Kidney (tissue), 14 donors: ENCODE measurements around the gene ZNF580. TPM values are rescaled to one million over a fixed set of nuclear protein-coding genes. Genes with fewer than 3 reads are reported as not detected.

Experiments used
- DNase-seq, 5 donors: peaks; one replicate each; pipeline ENCODE4 v3.0.0-alpha.2; 2013 to 2020
- FAIRE-seq: peaks from 2 replicates; lab custom pipeline; 2012; peaks lifted over from hg19 to GRCh38; lab: Jason Lieb, UNC
- H3K27ac ChIP-seq, 2 donors: one replicate each; pipeline ENCODE4 v1.7.0; 2013; ENCODE audit warnings: low read depth in 2 of 2, low read length in 2 of 2, inconsistent platforms in 1 of 2
- H3K27me3 ChIP-seq: one replicate; pipeline ENCODE4 v1.7.1; 2013; ENCODE audit warnings: low read length, inconsistent platforms; ENCODE audit not compliant: control insufficient read depth, insufficient read depth
- H3K36me3 ChIP-seq, 3 donors: one replicate each; pipeline versions ENCODE4 v1.7.0 to v1.7.1; 2013; ENCODE audit warnings: low read length in 3 of 3, control low read depth in 1 of 3, inconsistent platforms in 1 of 3; ENCODE audit not compliant: insufficient read depth in 3 of 3, control insufficient read depth in 2 of 3
- H3K4me1 ChIP-seq, 3 donors: one replicate each; pipeline versions ENCODE4 v1.7.0 to v1.7.1; 2013; ENCODE audit warnings: low read length in 3 of 3, inconsistent platforms in 1 of 3, low read depth in 1 of 3; ENCODE audit not compliant: control insufficient read depth in 2 of 3, insufficient read depth in 2 of 3
- H3K4me3 ChIP-seq, 3 donors: one replicate each; pipeline versions ENCODE4 v1.7.0 to v1.8.1; 2013; ENCODE audit warnings: low read length in 3 of 3, control low read depth in 1 of 3, inconsistent platforms in 1 of 3
- H3K9ac ChIP-seq, 3 donors: one replicate each; pipeline versions ENCODE4 v1.7.0 to v1.7.1; 2013; ENCODE audit warnings: low read length in 3 of 3, control low read depth in 1 of 3, inconsistent platforms in 1 of 3
- H3K9me3 ChIP-seq, 3 donors: one replicate each; pipeline versions ENCODE4 v1.7.0 to v1.7.1; 2013; ENCODE audit warnings: low read length in 3 of 3, control low read depth in 1 of 3, inconsistent platforms in 1 of 3; ENCODE audit not compliant: control insufficient read depth in 2 of 3, insufficient read depth in 1 of 3
- intact Hi-C: fragments of 100-400 bp; cut with DNase I; formaldehyde crosslinking; loops from one replicate; pipeline ENCODE4 v1.11.1; 2022
- polyA plus RNA-seq: library from polyadenylated mRNA; stranded (reverse); fragments of 350-450 nt; fragmentation: Illumina TruSeq; extraction: RNeasy Lipid Tissue Mini Kit (QIAGEN cat#74804); gene quantifications from one replicate; pipeline ENCODE4 v1.2.3, GENCODE V29; 2014; ENCODE audit warnings: low read depth, low replicate concordance; ENCODE audit not compliant: insufficient read depth
- total RNA-seq: library from RNA; stranded (reverse); fragmentation: NEBNext Ultra II Directional; extraction: Animal tissue kit (Norgen Biotek cat#: 25700); gene quantifications from one replicate; pipeline ENCODE4 v1.2.1, GENCODE V29; 2021
- TF ChIP-seq, protein P1 (sequence below): IDR thresholded peaks from 3 replicates; pipeline ENCODE4 v1.5.1; 2012; ENCODE audit warnings: mild to moderate bottlenecking, moderate library complexity, borderline replicate concordance; ENCODE audit not compliant: insufficient read depth; ENCODE audit errors: extremely low read depth
- donor health status: control.
- donor health status: control.
- donor health status: control.
- donor health status: control.
- donor health status: control.
- donor health status: DM: yes; HTN: yes; CAD: no.
- donor health status: Normal renal cell carcinoma (clear cell type).

The ZNF580 gene
- total and polyA plus RNA-seq, 2 donors from 2014 or later: 47.0 to 56.8 TPM

DNA sequence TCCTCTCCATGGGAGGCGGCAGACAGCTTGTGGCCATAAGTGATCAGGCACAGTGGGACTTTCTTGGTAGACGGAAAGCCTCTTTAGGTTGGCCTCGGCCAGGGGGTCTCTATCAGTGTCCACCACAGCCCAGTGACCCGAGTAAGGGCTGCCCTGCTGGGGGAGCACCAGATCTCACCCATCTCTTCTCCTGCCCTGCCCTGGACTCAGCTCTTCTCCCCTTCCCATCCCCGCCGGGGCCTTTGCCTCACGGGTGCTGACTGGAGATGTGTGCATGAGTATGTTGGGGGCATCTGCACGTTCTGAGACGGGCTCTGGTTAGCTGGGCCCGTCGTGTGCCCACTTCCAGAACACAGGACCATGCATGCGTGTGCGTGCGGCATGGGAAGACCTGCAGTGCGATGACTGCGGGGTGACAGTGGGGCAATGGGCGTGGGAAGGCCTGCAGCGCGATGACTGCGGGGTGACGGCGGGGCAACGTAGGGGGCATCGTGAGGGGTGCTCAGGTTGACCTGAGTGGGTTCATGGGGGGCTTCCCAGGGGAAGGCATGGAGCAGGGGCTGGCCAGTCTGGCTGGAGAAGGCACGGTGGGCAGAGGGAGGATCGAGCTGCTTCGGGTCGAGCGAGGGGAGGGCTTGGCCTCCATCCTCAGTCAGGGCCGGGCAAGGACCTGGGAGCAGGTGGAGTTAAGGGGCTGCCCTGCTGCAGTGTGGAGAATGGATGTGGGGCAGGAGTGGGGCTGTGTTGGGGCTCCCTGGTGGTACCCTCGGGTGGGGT, 50.2 kb downstream of the ZNF580 start:
- peak in 1 of 5 donors; percentile 69 for DNase-seq

DNA sequence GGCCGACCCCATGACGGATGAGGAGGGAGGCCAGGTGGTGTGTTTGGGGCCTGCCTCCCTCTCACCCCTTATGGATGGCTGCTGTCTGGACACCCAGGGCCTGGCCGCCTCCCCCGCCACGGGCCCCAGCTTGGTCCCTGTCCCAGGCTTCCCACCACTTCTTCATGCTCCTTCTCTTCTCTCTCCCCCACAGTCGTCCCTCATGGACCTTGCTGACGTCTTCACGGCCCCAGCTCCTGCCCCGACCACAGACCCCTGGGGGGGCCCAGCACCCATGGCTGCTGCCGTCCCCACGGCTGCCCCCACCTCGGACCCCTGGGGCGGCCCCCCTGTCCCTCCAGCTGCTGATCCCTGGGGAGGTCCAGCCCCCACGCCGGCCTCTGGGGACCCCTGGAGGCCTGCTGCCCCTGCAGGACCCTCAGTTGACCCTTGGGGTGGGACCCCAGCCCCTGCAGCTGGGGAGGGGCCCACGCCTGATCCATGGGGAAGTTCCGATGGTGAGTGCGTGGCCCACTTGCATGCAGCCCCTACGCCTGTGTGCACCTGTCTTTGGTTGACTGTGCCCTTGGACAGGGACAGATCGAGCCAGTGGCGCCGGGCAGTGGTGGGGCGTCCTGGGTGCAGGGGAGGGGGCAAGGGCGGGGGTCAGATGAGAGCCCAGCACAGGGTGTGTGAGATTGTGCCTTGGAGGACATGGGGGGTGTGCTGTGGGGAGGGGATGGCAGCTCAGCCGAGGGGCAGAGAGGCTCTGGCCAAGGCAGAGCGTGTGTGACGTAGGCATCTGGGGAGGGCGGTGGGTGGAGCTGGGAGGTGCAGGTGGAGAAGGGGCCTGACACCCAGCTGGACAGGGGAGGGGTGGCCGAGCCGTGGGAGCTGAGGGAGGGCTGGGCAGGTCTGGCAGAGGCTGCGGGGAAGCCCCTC, 51.0 kb downstream of the ZNF580 start:
- no peak overlapping the region for H3K4me3 ChIP-seq
- H3K27ac ChIP-seq: no peak overlapping the region
- TF ChIP-seq, protein P1, sequence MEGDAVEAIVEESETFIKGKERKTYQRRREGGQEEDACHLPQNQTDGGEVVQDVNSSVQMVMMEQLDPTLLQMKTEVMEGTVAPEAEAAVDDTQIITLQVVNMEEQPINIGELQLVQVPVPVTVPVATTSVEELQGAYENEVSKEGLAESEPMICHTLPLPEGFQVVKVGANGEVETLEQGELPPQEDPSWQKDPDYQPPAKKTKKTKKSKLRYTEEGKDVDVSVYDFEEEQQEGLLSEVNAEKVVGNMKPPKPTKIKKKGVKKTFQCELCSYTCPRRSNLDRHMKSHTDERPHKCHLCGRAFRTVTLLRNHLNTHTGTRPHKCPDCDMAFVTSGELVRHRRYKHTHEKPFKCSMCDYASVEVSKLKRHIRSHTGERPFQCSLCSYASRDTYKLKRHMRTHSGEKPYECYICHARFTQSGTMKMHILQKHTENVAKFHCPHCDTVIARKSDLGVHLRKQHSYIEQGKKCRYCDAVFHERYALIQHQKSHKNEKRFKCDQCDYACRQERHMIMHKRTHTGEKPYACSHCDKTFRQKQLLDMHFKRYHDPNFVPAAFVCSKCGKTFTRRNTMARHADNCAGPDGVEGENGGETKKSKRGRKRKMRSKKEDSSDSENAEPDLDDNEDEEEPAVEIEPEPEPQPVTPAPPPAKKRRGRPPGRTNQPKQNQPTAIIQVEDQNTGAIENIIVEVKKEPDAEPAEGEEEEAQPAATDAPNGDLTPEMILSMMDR: no peak
- H3K9me3 ChIP-seq: no peaks in the 10 kb centered on the region
- intact Hi-C loops: no loop called here
- FAIRE-seq (no peak), DNase-seq (peak in 1 of 5 donors; percentile 37)
- H3K4me1 ChIP-seq: peaks cover 0 to 38% (median 11%) of the 10 kb centered on the region in 3 donors
- H3K27me3 ChIP-seq: no peaks in the 10 kb centered on the region
- no peak overlapping the region for H3K9ac ChIP-seq
- peaks cover 0 to 47% (median 16%) of the 10 kb centered on the region in 3 donors for H3K36me3 ChIP-seq

More for the DNA sequence above, 50.2 kb downstream of the ZNF580 start:
- no peaks in the 10 kb centered on the region for H3K9me3 ChIP-seq
- no peak overlapping the region for H3K4me3 ChIP-seq
- H3K27me3 ChIP-seq: no peaks in the 10 kb centered on the region
- no peak for FAIRE-seq
- H3K9ac ChIP-seq: peak overlapping the region in 1 of 3 donors; percentile 40
- TF ChIP-seq, protein P1: no peak
- H3K36me3 ChIP-seq: peaks cover 0 to 47% (median 16%) of the 10 kb centered on the region in 3 donors
- intact Hi-C loops: no loop called here
- peaks cover 0 to 42% (median 11%) of the 10 kb centered on the region in 3 donors for H3K4me1 ChIP-seq
- peak overlapping the region in 1 of 2 donors; percentile 5 for H3K27ac ChIP-seq

DNA sequence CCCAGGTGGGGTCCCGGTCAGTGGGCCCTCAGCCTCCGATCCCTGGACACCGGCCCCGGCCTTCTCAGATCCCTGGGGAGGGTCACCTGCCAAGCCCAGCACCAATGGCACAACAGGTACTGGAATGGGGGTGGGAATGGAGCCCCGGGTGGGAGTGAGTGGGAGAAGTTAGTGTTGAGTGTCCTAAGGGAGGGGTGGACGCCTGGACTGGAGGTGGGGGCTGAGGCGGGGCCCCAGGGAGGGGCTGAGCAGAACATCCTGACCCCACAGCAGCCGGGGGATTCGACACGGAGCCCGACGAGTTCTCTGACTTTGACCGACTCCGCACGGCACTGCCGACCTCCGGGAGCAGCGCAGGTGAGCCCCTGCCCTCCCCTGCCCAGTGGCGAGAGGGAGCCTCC, 51.9 kb downstream of the ZNF580 start:
- Histone ChIP-seq H3K27ac (no peak overlapping the region), H3K27me3 (no peaks in the 10 kb centered on the region), H3K36me3 (peaks cover 0 to 52% (median 19%) of the 10 kb centered on the region in 3 donors), H3K4me1 (peaks cover 0 to 31% (median 4%) of the 10 kb centered on the region in 3 donors), H3K9ac (no peak overlapping the region), H3K9me3 (no peaks in the 10 kb centered on the region), H3K4me3 (no peak overlapping the region)
- TF ChIP-seq, protein P1: no peak
- peak in 1 of 5 donors; percentile 38 for DNase-seq
- FAIRE-seq: no peak
- intact Hi-C loops: no loop called here

Other genes starting within 250 kb of the ZNF580 start
- 16.8 TPM for gene UBE2S, start 233.2 kb upstream of the ZNF580 start, total RNA-seq
- 20.8 TPM for gene UBE2S, start 233.2 kb upstream of the ZNF580 start, polyA plus RNA-seq
- not detected for gene SHISA7, start 197.7 kb upstream of the ZNF580 start, total RNA-seq
- gene SHISA7, start 197.7 kb upstream of the ZNF580 start, polyA plus RNA-seq: not detected
- gene ISOC2, start 179.4 kb upstream of the ZNF580 start, total RNA-seq: 45.9 TPM
- 326 TPM for gene ISOC2, start 179.4 kb upstream of the ZNF580 start, polyA plus RNA-seq
- gene C19orf85, start 176.3 kb upstream of the ZNF580 start, total RNA-seq: not detected
- not detected for gene C19orf85, start 176.3 kb upstream of the ZNF580 start, polyA plus RNA-seq
- 12.0 TPM for gene ZNF628, start 164.4 kb upstream of the ZNF580 start, total RNA-seq
- 2.3 TPM for gene ZNF628, start 164.4 kb upstream of the ZNF580 start, polyA plus RNA-seq
- gene NAT14, start 155.8 kb upstream of the ZNF580 start, total RNA-seq: 42.6 TPM
- 45.0 TPM for gene NAT14, start 155.8 kb upstream of the ZNF580 start, polyA plus RNA-seq
- gene SSC5D, start 152.6 kb upstream of the ZNF580 start, total RNA-seq: 9.4 TPM
- 2.2 TPM for gene SSC5D, start 152.6 kb upstream of the ZNF580 start, polyA plus RNA-seq
- not detected for gene SBK2, start 103.9 kb upstream of the ZNF580 start, total RNA-seq
- not detected for gene SBK2, start 103.9 kb upstream of the ZNF580 start, polyA plus RNA-seq
- 0.66 TPM for gene SBK3, start 95.5 kb upstream of the ZNF580 start, total RNA-seq
- not detected for gene SBK3, start 95.5 kb upstream of the ZNF580 start, polyA plus RNA-seq
- gene ZNF579, start 60.2 kb upstream of the ZNF580 start, total RNA-seq: 16.6 TPM
- 10.9 TPM for gene ZNF579, start 60.2 kb upstream of the ZNF580 start, polyA plus RNA-seq
- 17.9 TPM for gene FIZ1, start 41.5 kb upstream of the ZNF580 start, total RNA-seq
- 11.9 TPM for gene FIZ1, start 41.5 kb upstream of the ZNF580 start, polyA plus RNA-seq
- gene ZNF524, start 40.7 kb upstream of the ZNF580 start, total RNA-seq: 22.9 TPM
- gene ZNF524, start 40.7 kb upstream of the ZNF580 start, polyA plus RNA-seq: 32.6 TPM
- gene ZNF865, start 35.4 kb upstream of the ZNF580 start, total RNA-seq: 17.4 TPM
- gene ZNF865, start 35.4 kb upstream of the ZNF580 start, polyA plus RNA-seq: 5.8 TPM
- 9.8 TPM for gene ZNF784, start 16.4 kb upstream of the ZNF580 start, total RNA-seq
- gene ZNF784, start 16.4 kb upstream of the ZNF580 start, polyA plus RNA-seq: 6.6 TPM
- 23.6 TPM for gene ZNF581, start 2.6 kb downstream of the ZNF580 start, total RNA-seq
- 22.0 TPM for gene ZNF581, start 2.6 kb downstream of the ZNF580 start, polyA plus RNA-seq
- 22.7 TPM for gene CCDC106, start 7.2 kb downstream of the ZNF580 start, total RNA-seq
- 51.9 TPM for gene CCDC106, start 7.2 kb downstream of the ZNF580 start, polyA plus RNA-seq
- gene U2AF2, start 14.0 kb downstream of the ZNF580 start, total RNA-seq: 161 TPM
- 54.8 TPM for gene U2AF2, start 14.0 kb downstream of the ZNF580 start, polyA plus RNA-seq
- 145 TPM for gene EPN1, start 34.2 kb downstream of the ZNF580 start, total RNA-seq
- 138 TPM for gene EPN1, start 34.2 kb downstream of the ZNF580 start, polyA plus RNA-seq
- 0.09 TPM for gene NLRP9, start 97.4 kb downstream of the ZNF580 start, total RNA-seq
- gene NLRP9, start 97.4 kb downstream of the ZNF580 start, polyA plus RNA-seq: not detected
- 0.41 TPM for gene RFPL4A, start 118.1 kb downstream of the ZNF580 start, total RNA-seq
- not detected for gene RFPL4A, start 118.1 kb downstream of the ZNF580 start, polyA plus RNA-seq
- gene RFPL4AL1, start 128.1 kb downstream of the ZNF580 start, total RNA-seq: not detected
- not detected for gene RFPL4AL1, start 128.1 kb downstream of the ZNF580 start, polyA plus RNA-seq
- 0.35 TPM for gene NLRP11, start 191.0 kb downstream of the ZNF580 start, total RNA-seq
- not detected for gene NLRP11, start 191.0 kb downstream of the ZNF580 start, polyA plus RNA-seq
- gene NLRP4, start 195.5 kb downstream of the ZNF580 start, total RNA-seq: 0.06 TPM
- gene NLRP4, start 195.5 kb downstream of the ZNF580 start, polyA plus RNA-seq: not detected